GM15510 (cell line): ENCODE measurements around the gene MAPK12.

ENCODE experiments used
- POLR2A ChIP-seq: IDR thresholded peaks from 3 replicates; pipeline ENCODE4 v1.6.1; 2011; ENCODE audit warnings: borderline replicate concordance; ENCODE audit not compliant: insufficient read length; ENCODE audit errors: extremely low read depth

The MAPK12 gene

DNA sequence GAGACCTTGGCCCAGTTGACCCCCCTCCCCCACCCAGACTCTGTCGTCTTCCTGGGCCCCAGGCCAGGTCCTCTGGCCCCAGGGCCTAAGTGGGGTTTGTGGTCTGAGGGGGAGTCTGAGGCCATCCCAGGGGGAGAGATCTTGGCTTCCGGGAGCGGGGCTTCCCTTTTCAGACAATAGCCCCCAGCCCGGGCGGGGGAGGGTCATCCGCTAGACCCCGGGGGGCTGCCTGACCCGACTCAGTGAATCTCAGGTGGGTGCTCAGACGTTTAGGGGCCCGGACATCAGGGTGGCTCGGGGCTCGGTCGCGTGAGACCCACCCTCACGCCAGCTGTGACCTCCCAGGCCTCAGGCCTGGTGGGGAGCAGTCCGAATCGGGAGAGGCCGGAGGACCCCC lies 8.1 kb upstream of the MAPK12 start:
- TF ChIP-seq POLR2A = no peak

- TF ChIP-seq POLR2A = no peak
Observed at GRCh38 chr22:50268655-50269113, 7.2 kb upstream of the MAPK12 start.

DNA sequence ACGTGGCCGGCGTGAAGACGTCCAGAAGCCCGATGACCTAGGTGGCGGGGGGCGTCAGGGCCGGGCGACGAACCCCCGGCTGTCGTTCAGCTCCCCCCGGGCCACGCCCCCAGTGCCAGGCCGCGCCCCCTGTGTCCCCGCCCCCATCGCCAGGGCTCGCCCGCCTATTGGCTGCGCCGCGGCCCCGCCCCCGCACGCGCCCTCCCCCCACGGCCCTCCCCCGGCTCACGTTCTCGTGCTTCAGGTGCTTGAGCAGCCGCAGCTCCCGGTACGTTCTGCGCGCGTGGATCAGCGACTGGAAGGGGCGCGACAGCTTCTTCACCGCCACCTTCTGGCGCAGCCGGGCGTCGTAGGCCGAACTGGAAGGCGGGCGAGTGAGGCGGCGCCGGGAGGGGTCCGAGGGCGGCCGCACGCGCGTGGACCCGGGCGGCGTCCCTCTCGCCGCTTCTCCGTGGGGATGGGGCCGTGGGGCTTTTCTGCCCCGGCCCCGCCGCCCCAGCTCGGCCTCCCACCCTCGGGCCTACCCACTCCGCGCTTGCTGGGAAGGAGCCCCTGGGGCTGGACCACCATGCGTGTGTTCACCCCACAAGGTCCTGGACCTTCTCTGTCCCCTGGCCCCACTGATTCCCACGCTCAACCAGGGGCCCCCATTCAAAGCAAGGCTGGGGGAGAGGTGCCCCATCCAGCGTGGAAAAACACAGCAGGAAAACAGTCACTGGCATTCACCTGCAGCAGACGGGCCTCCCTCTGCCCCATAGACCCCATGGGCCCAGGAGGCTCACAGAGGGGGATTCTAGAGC lies 6.3 kb upstream of the MAPK12 start:
- TF ChIP-seq POLR2A = no peak

- no peak for TF ChIP-seq POLR2A
Observed at GRCh38 chr22:50266994-50267393, 5.5 kb upstream of the MAPK12 start.

DNA sequence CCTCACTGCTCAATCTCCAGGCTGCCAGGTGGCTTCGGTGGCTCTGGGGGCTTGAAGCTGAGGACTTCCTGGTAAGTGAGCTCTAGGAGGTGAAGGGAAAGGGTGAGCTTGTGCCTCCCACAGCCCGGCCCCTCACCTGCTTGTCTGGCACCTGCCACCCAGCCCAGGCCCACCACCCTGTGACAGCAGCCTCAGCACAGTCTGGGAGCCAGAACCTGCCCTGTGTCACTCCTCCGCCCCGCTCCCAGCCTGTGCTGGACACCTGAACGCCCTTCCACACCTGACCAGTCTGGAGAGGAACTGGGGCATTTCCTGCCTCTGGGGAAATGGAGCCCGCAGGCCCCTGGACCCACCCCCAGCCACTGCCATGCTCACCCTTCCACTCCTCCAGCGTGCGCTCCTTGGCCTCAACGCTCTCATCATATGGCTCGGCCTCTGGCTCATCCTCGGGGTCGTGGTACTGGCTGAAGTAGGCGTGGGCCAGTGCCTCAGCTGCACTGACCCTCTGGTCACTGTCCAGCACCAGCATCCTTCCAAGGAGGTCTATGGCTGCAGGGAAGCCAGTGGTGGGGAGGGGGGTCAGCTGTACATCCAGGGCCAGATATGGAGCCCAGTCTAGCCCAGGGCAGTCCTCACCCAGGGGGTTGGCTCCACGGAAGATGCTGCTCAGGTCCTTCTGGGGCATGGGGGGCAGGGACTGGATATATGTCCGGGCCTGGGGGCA lies 3.6 kb upstream of the MAPK12 start:
- no peak for TF ChIP-seq POLR2A

DNA sequence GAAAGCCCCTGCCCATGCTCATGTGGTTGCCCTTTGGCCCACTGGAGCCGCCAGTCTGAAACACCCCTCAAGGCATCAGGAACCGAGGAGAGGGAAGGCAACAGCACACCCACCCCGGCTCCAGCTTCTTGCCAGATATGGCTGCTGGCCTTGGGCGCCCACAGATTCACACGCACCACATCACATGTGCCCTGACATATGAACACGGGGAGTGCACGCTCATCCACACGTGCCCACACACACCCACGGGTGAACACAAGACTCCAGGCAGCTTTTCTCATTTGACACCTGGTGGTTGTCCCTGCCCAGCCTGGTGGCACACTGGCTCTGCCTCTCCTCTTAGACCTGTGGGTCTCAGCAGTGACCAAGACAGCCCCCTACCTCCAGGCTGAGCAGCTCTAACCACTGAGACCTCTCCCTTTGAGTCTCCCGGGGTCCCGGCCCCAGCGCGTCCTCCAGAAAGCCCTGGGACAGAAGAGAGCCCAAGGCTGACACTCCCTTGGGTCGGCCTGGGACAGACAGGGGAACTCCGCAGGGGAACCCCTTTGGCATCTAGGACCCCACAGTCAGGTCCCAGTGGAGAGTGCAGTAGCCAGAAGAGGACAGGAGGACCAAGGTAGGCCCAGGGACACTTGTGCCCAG lies 2.7 kb upstream of the MAPK12 start:
- no peak for TF ChIP-seq POLR2A

GRCh38 chr22:50262973-50263617 lies 1.6 kb upstream of the MAPK12 start:
- TF ChIP-seq POLR2A = no peak

- no peak for TF ChIP-seq POLR2A
Observed at GRCh38 chr22:50262460-50262911, 1.0 kb upstream of the MAPK12 start.

DNA sequence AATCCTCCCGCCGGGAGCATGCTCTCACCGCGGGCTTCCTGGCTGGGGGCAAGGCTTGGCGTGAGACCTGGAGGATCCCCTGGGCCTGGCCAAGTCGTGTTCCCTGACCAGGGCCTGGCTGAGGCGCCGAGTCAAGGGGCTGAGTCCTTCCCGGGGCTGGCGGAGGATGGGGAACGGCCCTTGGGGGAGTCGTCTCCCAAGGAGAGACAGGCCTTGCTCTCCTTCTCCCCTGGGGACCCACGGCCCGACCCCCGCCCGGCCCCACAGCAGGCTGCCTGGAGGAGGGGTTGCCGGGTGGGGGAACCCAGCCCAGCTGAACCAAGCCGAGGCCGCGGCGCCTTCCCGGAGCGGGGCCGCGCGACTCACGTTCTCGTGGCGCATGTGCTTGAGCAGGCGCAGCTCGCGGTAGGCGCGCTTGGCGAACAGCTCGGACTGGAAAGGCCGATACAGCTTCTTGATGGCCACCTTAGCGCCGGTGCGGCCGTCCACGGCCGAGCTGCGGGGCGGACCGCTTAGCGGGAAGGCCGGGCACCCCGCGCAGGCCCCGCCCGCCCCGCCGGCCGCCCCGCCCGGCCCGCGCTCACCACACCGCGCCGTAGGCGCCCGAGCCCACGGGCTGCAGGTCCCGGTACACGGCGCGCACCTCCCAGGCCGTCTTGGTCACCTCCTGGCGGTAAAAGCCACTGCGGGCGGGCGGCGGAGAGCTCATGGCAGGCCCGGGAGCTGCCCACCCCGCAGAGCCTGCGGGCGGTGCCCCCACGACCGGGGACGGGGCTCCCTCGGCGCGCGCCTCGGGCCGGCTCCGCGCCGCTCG lies 475 bp downstream of the MAPK12 start:
- peak; percentile 27 for TF ChIP-seq POLR2A

GRCh38 chr22:50260434-50260800 lies 1.1 kb downstream of the MAPK12 start:
- no peak for TF ChIP-seq POLR2A

- no peak for TF ChIP-seq POLR2A
Observed at GRCh38 chr22:50259302-50259701, 2.2 kb downstream of the MAPK12 start.

DNA sequence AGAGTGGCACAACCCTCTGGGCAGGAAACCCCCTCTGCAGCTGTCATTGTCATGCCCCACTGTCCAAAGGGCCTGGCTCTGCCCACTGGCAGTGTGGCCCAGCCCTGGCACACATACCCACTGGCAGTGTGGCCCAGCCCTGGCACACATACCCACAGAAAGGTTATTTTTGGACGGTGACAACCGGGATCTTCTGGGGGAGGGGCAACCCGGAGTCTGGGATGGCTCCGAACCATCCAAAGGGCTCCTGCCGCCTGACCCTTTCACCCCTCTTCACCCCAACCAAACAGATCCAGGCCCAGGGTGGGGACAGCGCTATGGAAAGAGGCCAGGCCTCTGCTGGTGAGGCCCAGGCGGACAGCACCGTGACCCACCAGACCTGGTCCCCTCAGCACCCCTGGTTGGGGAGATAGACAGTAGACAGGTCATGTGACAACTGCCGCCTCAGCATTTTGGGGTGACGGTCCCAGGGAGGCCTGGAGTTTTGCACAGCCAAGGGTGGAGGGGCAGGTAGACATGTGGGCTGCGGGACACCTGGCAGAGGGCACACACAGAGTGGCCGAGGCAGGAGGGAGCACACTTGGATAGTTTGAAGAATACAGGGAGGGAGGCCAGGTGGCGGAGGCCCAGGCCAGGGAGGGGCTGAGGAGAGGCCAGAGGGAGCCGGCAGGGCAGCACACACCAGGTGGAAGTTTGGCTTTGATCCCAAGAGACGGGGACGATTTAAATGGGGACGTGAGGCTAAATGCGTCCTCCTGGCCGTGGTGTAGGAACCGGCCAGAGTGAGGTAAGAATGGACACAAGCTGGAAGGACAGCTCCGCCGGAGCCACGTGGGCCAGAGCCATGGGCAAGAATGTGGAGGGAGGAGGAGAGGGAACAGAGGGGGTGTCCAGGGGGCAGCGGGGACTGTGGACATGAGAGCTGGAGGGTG lies 2.9 kb downstream of the MAPK12 start:
- TF ChIP-seq POLR2A = no peak
